GM12878 (cell line): Measurements from ENCODE around the gene DES. TPM values are rescaled to one million over a fixed set of nuclear protein-coding genes. Genes with fewer than 3 reads are reported as not detected.

Experiments used
- ATAC-seq: fragments of 200-7000 bp; cut with Tn5 transposase; 3 replicates; pipeline ENCODE4 v1.9.1; 2020; ENCODE audit warnings: mild to moderate bottlenecking, moderate library complexity
- BruUV-seq: library from RNA; stranded (reverse); fragments of 400-500 nt; replicated peaks from 2 replicates; lab custom pipeline; 2021; lab: Mats Ljungman, UMichigan
- CTCF ChIA-PET: fragments of 300-600 bp; sonication (Branson Sonifier 250); formaldehyde crosslinking; extraction: SDS; loops from one replicate; lab custom pipeline; 2021; ENCODE audit warnings: inconsistent platforms; lab: Yijun Ruan, JAX
- POLR2A ChIA-PET: fragments of 350-600 bp; formaldehyde crosslinking; extraction: SDS; loops from one replicate; lab custom pipeline; 2021; ENCODE audit warnings: inconsistent platforms; lab: Charles Lee
- RAD21 ChIA-PET: fragments of 300-600 bp; sonication (Branson Sonifier 250); formaldehyde crosslinking; loops from one replicate; lab custom pipeline; 2023; ENCODE audit warnings: antibody characterized with exemption; ENCODE audit not compliant: unreplicated experiment; lab: Charles Lee
- SMC1A ChIA-PET: fragments of 300-600 bp; sonication (Branson Sonifier 250); formaldehyde crosslinking; loops from one replicate; lab custom pipeline; 2023; ENCODE audit not compliant: unreplicated experiment, uncharacterized antibody; lab: Charles Lee
- DNase-seq: peaks from one replicate; pipeline ENCODE4 v3.0.0-alpha.2; 2011; ENCODE audit warnings: low read depth, low spot score
- FAIRE-seq: peaks from 3 replicates; lab custom pipeline; 2011; peaks lifted over from hg19 to GRCh38; lab: Jason Lieb, UNC
- H2AFZ ChIP-seq: 2 replicates; pipeline ENCODE4 v1.6.0; 2011; ENCODE audit warnings: low read depth, low read length, control low read depth; ENCODE audit not compliant: control insufficient read depth
- H3K27ac ChIP-seq: 2 replicates; pipeline ENCODE4 v1.5.1; 2011; ENCODE audit warnings: control low read depth; ENCODE audit not compliant: control insufficient read depth, insufficient read depth
- H3K27me3 ChIP-seq, 2 experiments: replicated peaks in 1 of 2; 2 replicates each; pipeline versions ENCODE4 v1.6.0 to v1.6.1; 2011; ENCODE audit warnings: low read length in 1 of 2; ENCODE audit not compliant: control insufficient read depth in 2 of 2, insufficient read depth in 2 of 2
- H3K36me3 ChIP-seq, 2 experiments: 2 replicates each; pipeline ENCODE4 v1.5.1; 2011; ENCODE audit warnings: low read length in 1 of 2; ENCODE audit not compliant: control insufficient read depth in 2 of 2, insufficient read depth in 2 of 2
- H3K4me1 ChIP-seq: 2 replicates; pipeline ENCODE4 v1.6.1; 2011; ENCODE audit warnings: mild to moderate bottlenecking, low read length, moderate library complexity, mixed read lengths; ENCODE audit not compliant: control insufficient read depth, insufficient read depth
- H3K4me2 ChIP-seq: 2 replicates; pipeline ENCODE4 v1.6.0; 2011; ENCODE audit warnings: control low read depth; ENCODE audit not compliant: control insufficient read depth, insufficient read depth
- H3K4me3 ChIP-seq: fragments of 200-600 bp; sonication (generic); 2 replicates; pipeline ENCODE4 v1.5.1; 2016
- H3K79me2 ChIP-seq: 2 replicates; pipeline ENCODE4 v1.6.0; 2011; ENCODE audit warnings: low read length; ENCODE audit not compliant: control insufficient read depth, insufficient read depth
- H3K9ac ChIP-seq: 2 replicates; pipeline ENCODE4 v1.8.0; 2011; ENCODE audit warnings: low read length, control low read depth, mixed read lengths; ENCODE audit not compliant: control insufficient read depth, insufficient read depth
- H3K9me3 ChIP-seq: replicated peaks from 3 replicates; pipeline ENCODE4 v1.5.1; 2011; ENCODE audit warnings: mild to moderate bottlenecking, low read length; ENCODE audit not compliant: control insufficient read depth, insufficient read depth
- H4K20me1 ChIP-seq: 2 replicates; pipeline ENCODE4 v1.6.0; 2011; ENCODE audit not compliant: control insufficient read depth, insufficient read depth
- BCL11A ChIP-seq: IDR thresholded peaks from 2 replicates; pipeline ENCODE4 v1.6.1; 2011; ENCODE audit warnings: low read depth, low read length
- GATAD2B ChIP-seq: fragments of 450-650 bp; conservative IDR thresholded peaks from 2 replicates; pipeline ENCODE4 v1.6.1; 2017; ENCODE audit warnings: low read depth, mild to moderate bottlenecking, moderate library complexity
- SKIL ChIP-seq: fragments of 450-650 bp; IDR thresholded peaks from 2 replicates; pipeline ENCODE4 v1.6.1; 2017; ENCODE audit warnings: mild to moderate bottlenecking, low read depth, inconsistent platforms; ENCODE audit not compliant: poor library complexity, severe bottlenecking
- TBL1XR1 ChIP-seq: IDR thresholded peaks from 2 replicates; pipeline ENCODE4 v1.6.1; 2012; ENCODE audit warnings: low read depth, low read length, improper control_type of control experiment
- YBX1 ChIP-seq: fragments of 450-650 bp; IDR thresholded peaks from 2 replicates; pipeline ENCODE4 v1.6.1; 2016; ENCODE audit warnings: antibody characterized with exemption
- ZNF687 ChIP-seq: fragments of 450-650 bp; IDR thresholded peaks from 2 replicates; pipeline ENCODE4 v1.6.1; 2017; ENCODE audit warnings: mild to moderate bottlenecking, moderate library complexity
- WGBS: methylation state at CpG from one replicate; pipeline ENCODE4 v1.1.6; 2016; ENCODE audit warnings: low lambda C conversion rate; ENCODE audit not compliant: insufficient replicate concordance, insufficient coverage; ENCODE audit errors: missing lambda C conversion rate; 5-methylcytosine and 5-hydroxymethylcytosine counted together
- in situ Hi-C: fragments of 300-500 bp; cut with MboI; formaldehyde crosslinking; loops from 9 replicates; pipeline ENCODE4 v1.14.3; 2018; ENCODE audit warnings: mixed read lengths
- intact Hi-C: fragments of 100-400 bp; cut with micrococcal nuclease; formaldehyde crosslinking; loops from one replicate; pipeline ENCODE4 v1.14.2; 2022; ENCODE audit not compliant: unreplicated experiment
- polyA plus RNA-seq, 11 experiments: library from polyadenylated mRNA; depleted of rRNA in 4 of 11; unstranded in 6 of 11; stranded (reverse) in 5 of 11; fragments of >200 nt; fragmentation: Nextera tagmentation in 4 of 11; fragmentation: Illumina TruSeq in 1 of 11; extraction: Ambion mirVana in 4 of 11; extraction: Trizol in 1 of 11; gene quantifications; 1 replicate in 1 of 11; 2 replicates in 10 of 11; pipeline versions ENCODE4 v1.2.1 to v1.2.3, GENCODE V29; 2011 to 2016; ENCODE audit warnings: inconsistent platforms in 2 of 11, missing spikeins in 2 of 11, low read depth in 1 of 11
- total RNA-seq, 4 experiments: library from RNA; depleted of rRNA in 3 of 4; stranded (reverse); fragments of >200 nt in 3 of 4; fragmentation: Illumina TruSeq in 1 of 4; extraction: Trizol in 1 of 4; gene quantifications; 2 replicates each; pipeline versions ENCODE4 v1.2.1 to v1.2.3, GENCODE V29; 2013 to 2021

Gene DES
- total and polyA plus RNA-seq, 10 of the 15 experiments (the other 5 are each of a cell fraction or from before 2014, with no cell fraction given), result 0.80 TPM; not detected in 9

- TF ChIP-seq SKIL (no peak), TBL1XR1 (no peak)
These were observed 22.6 kb upstream of the DES start (continued) for GRCh38 chr2:219395609-219396008.

GRCh38 chr2:219396863-219397457 is 21.2 kb upstream of the DES start:
- 33% methylated on average over 3 of the region's 6 CpGs for WGBS
- ChIA-PET SMC1A (interaction anchor here (0.6 kb wide), 1 partner anchor 68 kb away, joined by 3 read pairs; no protein-coding TSS in a partner anchor), RAD21 (no interaction called here), CTCF (interaction anchor here (0.9 kb wide), 1 partner anchor 8 kb away, joined by 3 read pairs; no protein-coding TSS in a partner anchor), POLR2A (no interaction called here)
- no TSS peak for BruUV-seq
- no peak overlapping the region for H3K4me2 ChIP-seq
- H3K9me3 ChIP-seq, result no peaks in the 10 kb centered on the region
- in situ Hi-C loops (no loop called here), intact Hi-C loops (no loop called here)
- H4K20me1 ChIP-seq, result no peaks in the 10 kb centered on the region
- TF ChIP-seq GATAD2B (no peak), YBX1 (no peak), ZNF687 (no peak), BCL11A (no peak)
- H3K27me3 ChIP-seq, result no peaks in the 10 kb centered on the region; a peak in 1 of 4 replicates
- H2AFZ ChIP-seq, result no peak overlapping the region
- no peaks in the 10 kb centered on the region for H3K79me2 ChIP-seq
- no peak overlapping the region for H3K4me3 ChIP-seq
- H3K9ac ChIP-seq, result no peak overlapping the region
- ATAC-seq (no peak), DNase-seq (no peak), FAIRE-seq (no peak)
- no peak overlapping the region for H3K27ac ChIP-seq
- H3K4me1 ChIP-seq, result no peaks in the 10 kb centered on the region
- H3K36me3 ChIP-seq, result no peaks in the 10 kb centered on the region
